ENCODE results near the gene HDGFL3.

HDGFL3 gene

DNA sequence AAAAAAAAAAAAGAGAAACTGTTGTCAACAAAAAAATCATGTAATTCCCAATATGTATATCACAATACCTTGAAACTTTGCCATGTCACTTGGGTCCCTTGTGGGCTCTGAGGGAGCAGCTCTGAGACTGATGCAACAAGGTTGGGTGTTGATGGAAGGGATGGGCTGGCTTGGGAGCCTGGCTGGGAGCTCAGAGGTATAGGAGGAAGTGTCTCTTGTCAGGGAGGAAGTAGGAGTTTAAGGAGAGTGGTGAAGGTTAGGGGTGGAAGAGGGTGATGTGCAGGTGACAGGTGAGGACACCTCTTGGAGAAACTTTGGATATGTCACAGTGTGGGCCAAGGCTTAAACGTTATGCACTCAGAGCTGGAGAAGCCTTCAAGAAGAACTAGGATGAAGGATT is 102.2 kb downstream of the HDGFL3 start:
- no peak overlapping the region for H3K4me3 ChIP-seq (ENCODE audit: low read length)
- DNase-seq (ENCODE audit: low read depth), result no peak
- TF ChIP-seq, protein P1, sequence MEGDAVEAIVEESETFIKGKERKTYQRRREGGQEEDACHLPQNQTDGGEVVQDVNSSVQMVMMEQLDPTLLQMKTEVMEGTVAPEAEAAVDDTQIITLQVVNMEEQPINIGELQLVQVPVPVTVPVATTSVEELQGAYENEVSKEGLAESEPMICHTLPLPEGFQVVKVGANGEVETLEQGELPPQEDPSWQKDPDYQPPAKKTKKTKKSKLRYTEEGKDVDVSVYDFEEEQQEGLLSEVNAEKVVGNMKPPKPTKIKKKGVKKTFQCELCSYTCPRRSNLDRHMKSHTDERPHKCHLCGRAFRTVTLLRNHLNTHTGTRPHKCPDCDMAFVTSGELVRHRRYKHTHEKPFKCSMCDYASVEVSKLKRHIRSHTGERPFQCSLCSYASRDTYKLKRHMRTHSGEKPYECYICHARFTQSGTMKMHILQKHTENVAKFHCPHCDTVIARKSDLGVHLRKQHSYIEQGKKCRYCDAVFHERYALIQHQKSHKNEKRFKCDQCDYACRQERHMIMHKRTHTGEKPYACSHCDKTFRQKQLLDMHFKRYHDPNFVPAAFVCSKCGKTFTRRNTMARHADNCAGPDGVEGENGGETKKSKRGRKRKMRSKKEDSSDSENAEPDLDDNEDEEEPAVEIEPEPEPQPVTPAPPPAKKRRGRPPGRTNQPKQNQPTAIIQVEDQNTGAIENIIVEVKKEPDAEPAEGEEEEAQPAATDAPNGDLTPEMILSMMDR (conservative IDR thresholded peaks at IDR 0.05; ENCODE audit: low read length), result no peak

DNA sequence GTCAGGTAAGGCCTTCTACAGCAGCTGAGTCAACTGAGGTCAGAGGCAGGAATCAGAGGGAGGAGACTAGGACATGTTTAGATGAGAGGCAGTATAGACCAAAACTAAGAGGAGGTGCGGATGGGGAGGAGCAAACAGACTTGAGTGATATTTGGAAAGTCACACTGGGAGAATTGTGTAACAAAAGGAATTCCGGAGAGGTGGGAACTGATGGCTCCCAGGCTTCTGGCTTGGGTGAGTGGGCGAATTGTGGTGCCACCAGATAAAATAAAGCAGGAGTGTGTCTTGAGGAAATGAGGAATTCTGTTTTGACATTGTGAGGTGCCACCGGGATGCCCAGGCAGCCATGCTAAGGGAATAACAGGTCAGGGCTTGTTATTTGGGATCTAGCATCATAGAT is 103.5 kb downstream of the HDGFL3 start:
- H3K4me3 ChIP-seq (ENCODE audit: low read length), result no peak overlapping the region
- TF ChIP-seq, protein P1 (conservative IDR thresholded peaks at IDR 0.05; ENCODE audit: low read length), result no peak
- no peak for DNase-seq (ENCODE audit: low read depth)

DNA sequence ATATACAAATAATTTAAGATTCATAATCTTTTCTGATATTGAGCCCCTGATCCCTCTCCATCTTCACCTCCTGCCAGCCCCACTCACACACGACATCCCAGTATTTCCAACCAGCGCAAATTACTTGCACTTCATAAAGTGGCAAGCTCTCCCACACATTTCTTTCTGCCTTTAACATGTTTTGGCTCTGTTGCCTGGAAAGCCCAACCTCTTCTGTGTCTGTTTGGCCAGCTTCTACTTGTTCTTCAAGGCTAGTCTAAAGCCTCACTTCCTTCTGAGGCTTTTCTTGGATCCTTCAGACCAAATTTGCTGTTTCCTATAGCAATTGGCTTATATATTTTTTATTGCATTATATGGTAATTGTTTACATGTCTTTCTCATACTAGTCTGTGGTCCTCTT is 105.3 kb downstream of the HDGFL3 start:
- TF ChIP-seq, protein P1 (conservative IDR thresholded peaks at IDR 0.05; ENCODE audit: low read length), result no peak
- no peak for DNase-seq (ENCODE audit: low read depth)
- no peak overlapping the region for H3K4me3 ChIP-seq (ENCODE audit: low read length)

DNA sequence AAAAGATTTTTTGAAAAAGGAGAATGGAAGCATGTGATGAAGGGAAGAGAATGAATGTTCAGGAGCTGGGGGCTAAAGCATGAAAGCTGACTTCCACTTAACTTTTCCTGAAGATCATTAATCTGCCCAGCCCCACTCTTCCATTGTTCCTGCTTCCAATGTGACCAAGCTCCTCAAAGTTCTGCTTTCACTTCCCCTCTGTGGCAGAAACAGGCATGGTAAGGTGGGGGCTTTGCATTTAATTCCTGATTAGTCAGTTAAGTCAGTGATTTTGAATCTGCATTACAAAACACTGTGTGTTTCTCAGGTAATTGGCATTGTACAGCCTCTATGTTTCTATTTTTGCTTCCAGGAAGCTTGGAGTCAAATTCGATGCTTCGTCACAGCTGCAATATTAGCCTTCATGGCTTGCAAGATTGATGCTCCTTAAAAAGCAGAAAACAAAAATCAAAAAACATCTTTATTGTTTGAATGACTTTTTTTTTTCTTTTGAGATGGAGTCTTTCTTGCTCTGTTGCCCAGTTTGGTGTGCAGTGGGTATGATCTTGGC is 107.5 kb downstream of the HDGFL3 start:
- no peak overlapping the region for H3K4me3 ChIP-seq (ENCODE audit: low read length)
- no peak for DNase-seq (ENCODE audit: low read depth)
- TF ChIP-seq, protein P1 (conservative IDR thresholded peaks at IDR 0.05; ENCODE audit: low read length), result no peak

DNA sequence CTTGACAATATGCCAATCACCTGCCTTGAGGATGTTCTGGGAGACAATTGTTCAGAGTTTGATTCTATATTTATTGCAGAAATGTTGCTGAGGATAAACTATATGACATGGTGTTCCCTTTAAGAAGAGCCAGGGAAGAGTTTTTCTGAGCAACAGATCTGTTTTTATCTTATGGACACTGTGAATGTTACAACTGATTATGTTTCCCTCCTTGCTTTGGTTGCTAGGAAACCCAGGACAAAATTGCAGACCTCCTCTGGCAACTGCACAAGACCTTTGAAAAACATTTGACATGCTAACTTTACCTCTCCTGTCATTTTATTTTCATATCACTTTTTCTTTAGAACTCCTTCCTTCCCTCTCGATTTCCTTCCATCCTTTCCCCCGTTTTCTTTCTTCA is 108.3 kb downstream of the HDGFL3 start:
- H3K4me3 ChIP-seq (ENCODE audit: low read length), result no peak overlapping the region
- TF ChIP-seq, protein P1 (conservative IDR thresholded peaks at IDR 0.05; ENCODE audit: low read length), result no peak
- no peak for DNase-seq (ENCODE audit: low read depth)

DNA sequence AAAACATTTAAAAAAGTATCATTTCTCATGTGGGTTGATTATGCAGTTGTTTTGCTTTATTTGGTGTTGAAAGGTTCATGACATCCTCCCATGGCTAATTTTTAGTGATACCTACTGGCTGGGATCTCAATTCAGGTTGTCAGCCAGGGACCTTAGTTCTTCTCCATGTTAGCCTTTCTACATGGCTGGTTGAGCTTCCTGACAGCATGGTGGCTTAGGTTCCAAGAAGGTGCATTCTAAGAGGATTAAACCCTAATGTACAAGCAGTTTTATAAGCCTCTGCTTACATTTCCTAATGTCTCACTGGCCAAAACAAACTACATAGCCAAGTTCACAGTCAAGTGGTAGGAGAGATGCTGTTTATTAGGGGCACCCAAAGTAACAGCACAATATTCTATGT is 109.5 kb downstream of the HDGFL3 start:
- TF ChIP-seq, protein P1 (conservative IDR thresholded peaks at IDR 0.05; ENCODE audit: low read length), result no peak
- DNase-seq (ENCODE audit: low read depth), result no peak
- H3K4me3 ChIP-seq (ENCODE audit: low read length), result no peak overlapping the region

DNA sequence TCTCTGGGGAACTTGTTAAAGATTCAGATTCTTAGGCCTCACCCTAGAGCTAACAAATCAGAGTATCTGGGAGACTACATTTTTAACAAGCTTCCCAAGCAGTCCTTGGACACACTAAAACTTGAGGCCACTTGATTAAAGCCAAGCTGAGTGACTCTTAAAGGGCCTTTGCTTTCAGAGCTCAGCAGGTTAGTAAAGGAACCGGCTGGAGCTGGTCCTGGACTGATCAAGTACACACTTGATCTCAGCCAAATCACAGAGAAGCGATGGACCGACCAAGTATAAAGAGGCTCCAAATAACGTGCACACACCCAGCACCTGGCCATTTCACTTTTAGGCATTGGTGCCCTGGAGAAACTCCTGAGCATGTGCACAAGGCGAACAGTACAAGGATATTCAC is 113.0 kb downstream of the HDGFL3 start:
- TF ChIP-seq, protein P1 (conservative IDR thresholded peaks at IDR 0.05; ENCODE audit: low read length), result no peak
- no peak overlapping the region for H3K4me3 ChIP-seq (ENCODE audit: low read length)
- no peak for DNase-seq (ENCODE audit: low read depth)
